Fibroblast of skin of right quadriceps (primary cell): ENCODE data around the gene ZBTB7C.
A peak's percentile ranks its signal among the peaks of the same experiment; 100 is the strongest.
"Not testable (repeated sequence)": the region's sequence is repeated elsewhere in the genome, so short reads cannot be mapped to it uniquely, and the experiment has no call there.

ENCODE experiments used
- DNase-seq: peaks from one replicate; pipeline ENCODE4 v3.0.0-alpha.2; 2013

The ZBTB7C gene

GRCh38 chr18:48408727-48409590, at the start of gene ZBTB7C:
TSS of gene ZBTB7C (minus strand) at chr18:48409383.
- no peak for DNase-seq

- DNase-seq = no peak
These were observed 47.7 kb upstream of the ZBTB7C start for GRCh38 chr18:48456838-48457237.

GRCh38 chr18:48455555-48456478, 46.6 kb upstream of the ZBTB7C start:
- peak; percentile 94 for DNase-seq

- no peak for DNase-seq
These were observed 45.1 kb upstream of the ZBTB7C start for GRCh38 chr18:48454261-48454757.

- DNase-seq = no peak
These were observed 44.3 kb upstream of the ZBTB7C start for GRCh38 chr18:48453330-48454066.

- DNase-seq = no peak
These were observed 43.7 kb upstream of the ZBTB7C start for GRCh38 chr18:48452861-48453323.

GRCh38 chr18:48450685-48451084, 41.5 kb upstream of the ZBTB7C start:
- no peak for DNase-seq

GRCh38 chr18:48446582-48447225, 37.5 kb upstream of the ZBTB7C start:
- DNase-seq = peak; percentile 67

- DNase-seq = peak; percentile 74
These were observed 36.4 kb upstream of the ZBTB7C start for GRCh38 chr18:48445540-48445939.

- DNase-seq = no peak
These were observed 33.6 kb upstream of the ZBTB7C start for GRCh38 chr18:48442761-48443160.

GRCh38 chr18:48441405-48441881, 32.3 kb upstream of the ZBTB7C start:
- DNase-seq = no peak

- DNase-seq = no peak
These were observed 31.7 kb upstream of the ZBTB7C start for GRCh38 chr18:48440924-48441323.

GRCh38 chr18:48436907-48437306, 27.7 kb upstream of the ZBTB7C start:
- no peak for DNase-seq

GRCh38 chr18:48434382-48434781, 25.2 kb upstream of the ZBTB7C start:
- not testable (repeated sequence) for DNase-seq

GRCh38 chr18:48433541-48433940, 24.4 kb upstream of the ZBTB7C start:
- DNase-seq = no peak

- DNase-seq = no peak
These were observed 21.0 kb upstream of the ZBTB7C start for GRCh38 chr18:48430150-48430549.

GRCh38 chr18:48428475-48429177, 19.4 kb upstream of the ZBTB7C start:
- DNase-seq = no peak

GRCh38 chr18:48422947-48423378, 13.8 kb upstream of the ZBTB7C start:
- DNase-seq = no peak

GRCh38 chr18:48419277-48420022, 10.3 kb upstream of the ZBTB7C start:
- no peak for DNase-seq

GRCh38 chr18:48418539-48419276, 9.5 kb upstream of the ZBTB7C start:
- no peak for DNase-seq
